ENCODE data around the gene TMEM40.

DNA sequence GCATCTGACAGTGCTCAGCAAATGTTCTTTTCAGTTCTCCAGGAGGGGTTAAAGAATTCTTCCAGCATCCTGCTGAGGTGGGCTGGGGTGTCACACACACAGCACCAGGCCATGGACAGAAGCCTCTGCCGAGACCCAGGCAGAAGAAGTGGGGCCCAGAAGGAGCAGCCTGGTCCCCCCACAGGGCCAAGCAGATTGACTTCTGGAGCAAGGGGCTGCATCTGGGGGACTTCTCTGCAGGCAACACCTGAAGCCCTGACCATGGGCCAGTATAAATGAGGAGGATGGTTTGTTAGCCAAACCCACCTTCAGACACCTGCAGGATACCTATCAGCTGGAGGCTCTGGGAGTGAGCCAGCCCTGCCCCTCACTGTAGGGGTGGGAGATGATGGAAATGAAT lies 16.2 kb upstream of the TMEM40 start:
- TF ChIP-seq, protein P1, sequence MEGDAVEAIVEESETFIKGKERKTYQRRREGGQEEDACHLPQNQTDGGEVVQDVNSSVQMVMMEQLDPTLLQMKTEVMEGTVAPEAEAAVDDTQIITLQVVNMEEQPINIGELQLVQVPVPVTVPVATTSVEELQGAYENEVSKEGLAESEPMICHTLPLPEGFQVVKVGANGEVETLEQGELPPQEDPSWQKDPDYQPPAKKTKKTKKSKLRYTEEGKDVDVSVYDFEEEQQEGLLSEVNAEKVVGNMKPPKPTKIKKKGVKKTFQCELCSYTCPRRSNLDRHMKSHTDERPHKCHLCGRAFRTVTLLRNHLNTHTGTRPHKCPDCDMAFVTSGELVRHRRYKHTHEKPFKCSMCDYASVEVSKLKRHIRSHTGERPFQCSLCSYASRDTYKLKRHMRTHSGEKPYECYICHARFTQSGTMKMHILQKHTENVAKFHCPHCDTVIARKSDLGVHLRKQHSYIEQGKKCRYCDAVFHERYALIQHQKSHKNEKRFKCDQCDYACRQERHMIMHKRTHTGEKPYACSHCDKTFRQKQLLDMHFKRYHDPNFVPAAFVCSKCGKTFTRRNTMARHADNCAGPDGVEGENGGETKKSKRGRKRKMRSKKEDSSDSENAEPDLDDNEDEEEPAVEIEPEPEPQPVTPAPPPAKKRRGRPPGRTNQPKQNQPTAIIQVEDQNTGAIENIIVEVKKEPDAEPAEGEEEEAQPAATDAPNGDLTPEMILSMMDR (IDR thresholded peaks at IDR 0.05; ENCODE audit: low read depth, low read length, poor library complexity, severe bottlenecking): no peak
- no peak for TF ChIP-seq EZH2phosphoT487 (IDR thresholded peaks at IDR 0.05; ENCODE audit: borderline replicate concordance, low read length)

Measured in DOHH2 (cell line).